SK-N-SH treated with all-trans-retinoic acid at 6 μM for 48 hours (cell line): ENCODE measurements around the gene SLC6A16.

Experiments used
- ATAC-seq: fragments of 200-7000 bp; cut with Tn5 transposase; 3 replicates; pipeline ENCODE4 v1.9.1; 2020; ENCODE audit warnings: mild to moderate bottlenecking, moderate library complexity
- ARNTL ChIP-seq: fragments of 450-650 bp; formaldehyde crosslinking; IDR thresholded peaks from 2 replicates; pipeline ENCODE4 v1.5.0; 2020; ENCODE audit warnings: low read depth, mild to moderate bottlenecking, moderate library complexity, borderline replicate concordance
- CSDC2 ChIP-seq: fragments of 250-450 bp; sonication (Bioruptor Pico); IDR thresholded peaks from 2 replicates; pipeline ENCODE4 v1.5.0; 2020; ENCODE audit warnings: mild to moderate bottlenecking, moderate library complexity
- GLIS3 ChIP-seq: fragments of 250-450 bp; sonication (Bioruptor Pico); IDR thresholded peaks from 2 replicates; pipeline ENCODE4 v1.5.0; 2020; ENCODE audit warnings: mild to moderate bottlenecking, moderate library complexity
- OSR1 ChIP-seq: fragments of 250-450 bp; sonication (Bioruptor Pico); IDR thresholded peaks from 2 replicates; pipeline ENCODE4 v1.8.0; 2022; ENCODE audit warnings: moderate library complexity, mild to moderate bottlenecking, inconsistent platforms
- PPARA ChIP-seq: fragments of 250-450 bp; sonication (Bioruptor Pico); IDR thresholded peaks from 2 replicates; pipeline ENCODE4 v1.5.0; 2020; ENCODE audit warnings: mild to moderate bottlenecking, borderline replicate concordance
- RARB ChIP-seq: fragments of 250-450 bp; sonication (Bioruptor Pico); IDR thresholded peaks from 2 replicates; pipeline ENCODE4 v1.8.0; 2021; ENCODE audit warnings: mild to moderate bottlenecking, moderate library complexity
- TCF4 ChIP-seq: fragments of 250-450 bp; sonication (Bioruptor Pico); IDR thresholded peaks from 2 replicates; pipeline ENCODE4 v1.8.0; 2021; ENCODE audit warnings: mild to moderate bottlenecking, moderate library complexity, borderline replicate concordance
- ZC3H10 ChIP-seq: fragments of 250-450 bp; sonication (Bioruptor Pico); IDR thresholded peaks from 2 replicates; pipeline ENCODE4 v1.5.1; 2021; ENCODE audit warnings: mild to moderate bottlenecking, moderate library complexity
- ZFP30 ChIP-seq: fragments of 450-650 bp; formaldehyde crosslinking; IDR thresholded peaks from 2 replicates; pipeline ENCODE4 v1.5.0; 2022; ENCODE audit warnings: mild to moderate bottlenecking, moderate library complexity
- ZNF565 ChIP-seq: fragments of 450-650 bp; formaldehyde crosslinking; conservative IDR thresholded peaks from 2 replicates; pipeline ENCODE4 v1.5.0; 2020; ENCODE audit warnings: low read depth, mild to moderate bottlenecking, moderate library complexity
- ZNF70 ChIP-seq: fragments of 450-650 bp; formaldehyde crosslinking; IDR thresholded peaks from 2 replicates; pipeline ENCODE4 v1.5.0; 2020; ENCODE audit warnings: mild to moderate bottlenecking, moderate library complexity
- ZNF8 ChIP-seq: fragments of 450-650 bp; formaldehyde crosslinking; IDR thresholded peaks from 2 replicates; pipeline ENCODE4 v1.5.0; 2020; ENCODE audit warnings: mild to moderate bottlenecking, moderate library complexity
- TF ChIP-seq, protein P1 (sequence below): fragments of 250-450 bp; sonication (Bioruptor Pico); IDR thresholded peaks from 2 replicates; pipeline ENCODE4 v1.5.1; 2021; ENCODE audit warnings: mild to moderate bottlenecking, moderate library complexity
- TF ChIP-seq, protein P2 (sequence below): fragments of 250-450 bp; sonication (Bioruptor Pico); IDR thresholded peaks from 2 replicates; pipeline ENCODE4 v1.5.1; 2020; ENCODE audit warnings: low read depth, mild to moderate bottlenecking, moderate library complexity
- TF ChIP-seq, protein P3 (sequence below): fragments of 250-450 bp; sonication (Bioruptor Pico); IDR thresholded peaks from 2 replicates; pipeline ENCODE4 v1.5.0; 2020; ENCODE audit warnings: mild to moderate bottlenecking, moderate library complexity
- TF ChIP-seq, protein P4 (sequence below): fragments of 250-450 bp; sonication (Bioruptor Pico); IDR thresholded peaks from 2 replicates; pipeline ENCODE4 v1.8.0; 2021; ENCODE audit warnings: low read depth, mild to moderate bottlenecking, moderate library complexity, borderline replicate concordance

The SLC6A16 gene

DNA sequence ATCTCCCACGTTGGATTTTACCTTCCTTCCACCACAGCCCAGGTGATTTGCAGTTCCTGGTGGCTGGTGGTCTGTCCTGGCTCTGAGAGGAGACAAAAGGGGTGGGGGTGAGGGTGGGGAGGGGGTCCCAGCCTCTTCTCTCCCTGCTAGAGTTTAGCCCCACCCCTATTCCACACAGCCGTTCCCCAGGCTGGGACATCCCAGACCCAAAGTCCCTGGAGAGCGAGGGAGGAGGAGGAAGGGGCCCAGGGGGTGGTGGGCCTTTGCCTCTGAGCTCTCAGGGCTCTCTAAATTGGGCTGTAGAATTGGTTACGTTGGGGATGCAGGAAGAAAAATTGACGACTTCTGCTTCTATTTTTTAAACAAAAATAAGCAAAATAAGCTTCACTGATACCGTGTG, 81.9 kb downstream of the SLC6A16 start:
- no peak for TF ChIP-seq PPARA (CRISPR knock-in tag)
- TF ChIP-seq TCF4 (CRISPR knock-in tag), result no peak
- no peak for TF ChIP-seq RARB (CRISPR knock-in tag)
- TF ChIP-seq CSDC2 (CRISPR knock-in tag), result no peak
- TF ChIP-seq ARNTL (CRISPR knock-in tag), result no peak
- TF ChIP-seq GLIS3 (CRISPR knock-in tag), result no peak
- TF ChIP-seq ZNF565 (CRISPR knock-in tag), result no peak
- TF ChIP-seq, protein P1, sequence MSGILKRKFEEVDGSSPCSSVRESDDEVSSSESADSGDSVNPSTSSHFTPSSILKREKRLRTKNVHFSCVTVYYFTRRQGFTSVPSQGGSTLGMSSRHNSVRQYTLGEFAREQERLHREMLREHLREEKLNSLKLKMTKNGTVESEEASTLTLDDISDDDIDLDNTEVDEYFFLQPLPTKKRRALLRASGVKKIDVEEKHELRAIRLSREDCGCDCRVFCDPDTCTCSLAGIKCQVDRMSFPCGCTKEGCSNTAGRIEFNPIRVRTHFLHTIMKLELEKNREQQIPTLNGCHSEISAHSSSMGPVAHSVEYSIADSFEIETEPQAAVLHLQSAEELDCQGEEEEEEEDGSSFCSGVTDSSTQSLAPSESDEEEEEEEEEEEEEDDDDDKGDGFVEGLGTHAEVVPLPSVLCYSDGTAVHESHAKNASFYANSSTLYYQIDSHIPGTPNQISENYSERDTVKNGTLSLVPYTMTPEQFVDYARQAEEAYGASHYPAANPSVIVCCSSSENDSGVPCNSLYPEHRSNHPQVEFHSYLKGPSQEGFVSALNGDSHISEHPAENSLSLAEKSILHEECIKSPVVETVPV, result no peak
- TF ChIP-seq ZFP30 (CRISPR knock-in tag), result no peak
- TF ChIP-seq, all 23 proteins: peak for 0
- ATAC-seq, result no peak

DNA sequence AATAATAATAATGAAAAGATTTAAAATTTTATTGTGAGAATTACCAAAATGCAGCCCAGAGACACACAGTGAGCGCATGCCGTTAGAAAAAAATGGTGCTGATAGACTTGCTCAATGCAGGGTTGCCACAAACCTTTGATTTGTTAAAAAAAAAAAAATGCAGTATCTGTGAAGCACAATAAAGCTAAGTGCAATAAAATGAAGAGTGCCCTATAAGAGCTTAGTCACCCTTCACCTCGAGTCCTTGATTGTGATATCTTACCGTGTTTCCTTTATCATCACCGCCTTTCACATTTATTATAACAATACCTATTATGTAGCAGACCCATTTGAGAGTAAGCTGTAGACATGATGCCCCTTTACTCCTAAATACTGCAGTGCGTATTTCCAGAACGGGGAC, 83.2 kb downstream of the SLC6A16 start:
- TF ChIP-seq GLIS3 (CRISPR knock-in tag) (no peak), CSDC2 (CRISPR knock-in tag) (no peak), ZC3H10 (no peak), OSR1 (CRISPR knock-in tag) (no peak), ZNF70 (CRISPR knock-in tag) (no peak), ZNF8 (no peak)
- TF ChIP-seq, protein P2, sequence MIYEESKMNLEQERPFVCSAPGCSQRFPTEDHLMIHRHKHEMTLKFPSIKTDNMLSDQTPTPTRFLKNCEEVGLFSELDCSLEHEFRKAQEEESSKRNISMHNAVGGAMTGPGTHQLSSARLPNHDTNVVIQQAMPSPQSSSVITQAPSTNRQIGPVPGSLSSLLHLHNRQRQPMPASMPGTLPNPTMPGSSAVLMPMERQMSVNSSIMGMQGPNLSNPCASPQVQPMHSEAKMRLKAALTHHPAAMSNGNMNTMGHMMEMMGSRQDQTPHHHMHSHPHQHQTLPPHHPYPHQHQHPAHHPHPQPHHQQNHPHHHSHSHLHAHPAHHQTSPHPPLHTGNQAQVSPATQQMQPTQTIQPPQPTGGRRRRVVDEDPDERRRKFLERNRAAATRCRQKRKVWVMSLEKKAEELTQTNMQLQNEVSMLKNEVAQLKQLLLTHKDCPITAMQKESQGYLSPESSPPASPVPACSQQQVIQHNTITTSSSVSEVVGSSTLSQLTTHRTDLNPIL, result no peak
- TF ChIP-seq, protein P3, sequence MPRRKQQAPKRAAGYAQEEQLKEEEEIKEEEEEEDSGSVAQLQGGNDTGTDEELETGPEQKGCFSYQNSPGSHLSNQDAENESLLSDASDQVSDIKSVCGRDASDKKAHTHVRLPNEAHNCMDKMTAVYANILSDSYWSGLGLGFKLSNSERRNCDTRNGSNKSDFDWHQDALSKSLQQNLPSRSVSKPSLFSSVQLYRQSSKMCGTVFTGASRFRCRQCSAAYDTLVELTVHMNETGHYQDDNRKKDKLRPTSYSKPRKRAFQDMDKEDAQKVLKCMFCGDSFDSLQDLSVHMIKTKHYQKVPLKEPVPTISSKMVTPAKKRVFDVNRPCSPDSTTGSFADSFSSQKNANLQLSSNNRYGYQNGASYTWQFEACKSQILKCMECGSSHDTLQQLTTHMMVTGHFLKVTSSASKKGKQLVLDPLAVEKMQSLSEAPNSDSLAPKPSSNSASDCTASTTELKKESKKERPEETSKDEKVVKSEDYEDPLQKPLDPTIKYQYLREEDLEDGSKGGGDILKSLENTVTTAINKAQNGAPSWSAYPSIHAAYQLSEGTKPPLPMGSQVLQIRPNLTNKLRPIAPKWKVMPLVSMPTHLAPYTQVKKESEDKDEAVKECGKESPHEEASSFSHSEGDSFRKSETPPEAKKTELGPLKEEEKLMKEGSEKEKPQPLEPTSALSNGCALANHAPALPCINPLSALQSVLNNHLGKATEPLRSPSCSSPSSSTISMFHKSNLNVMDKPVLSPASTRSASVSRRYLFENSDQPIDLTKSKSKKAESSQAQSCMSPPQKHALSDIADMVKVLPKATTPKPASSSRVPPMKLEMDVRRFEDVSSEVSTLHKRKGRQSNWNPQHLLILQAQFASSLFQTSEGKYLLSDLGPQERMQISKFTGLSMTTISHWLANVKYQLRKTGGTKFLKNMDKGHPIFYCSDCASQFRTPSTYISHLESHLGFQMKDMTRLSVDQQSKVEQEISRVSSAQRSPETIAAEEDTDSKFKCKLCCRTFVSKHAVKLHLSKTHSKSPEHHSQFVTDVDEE (CRISPR knock-in tag), result no peak
- TF ChIP-seq, protein P4, sequence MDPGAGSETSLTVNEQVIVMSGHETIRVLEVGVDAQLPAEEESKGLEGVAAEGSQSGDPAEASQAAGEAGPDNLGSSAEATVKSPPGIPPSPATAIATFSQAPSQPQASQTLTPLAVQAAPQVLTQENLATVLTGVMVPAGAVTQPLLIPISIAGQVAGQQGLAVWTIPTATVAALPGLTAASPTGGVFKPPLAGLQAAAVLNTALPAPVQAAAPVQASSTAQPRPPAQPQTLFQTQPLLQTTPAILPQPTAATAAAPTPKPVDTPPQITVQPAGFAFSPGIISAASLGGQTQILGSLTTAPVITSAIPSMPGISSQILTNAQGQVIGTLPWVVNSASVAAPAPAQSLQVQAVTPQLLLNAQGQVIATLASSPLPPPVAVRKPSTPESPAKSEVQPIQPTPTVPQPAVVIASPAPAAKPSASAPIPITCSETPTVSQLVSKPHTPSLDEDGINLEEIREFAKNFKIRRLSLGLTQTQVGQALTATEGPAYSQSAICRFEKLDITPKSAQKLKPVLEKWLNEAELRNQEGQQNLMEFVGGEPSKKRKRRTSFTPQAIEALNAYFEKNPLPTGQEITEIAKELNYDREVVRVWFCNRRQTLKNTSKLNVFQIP (CRISPR knock-in tag), result no peak
- no peak for ATAC-seq
